OCI-LY1 (cell line): Measurements from ENCODE around the gene FRMD4A.

Experiments used
- H2AFZ ChIP-seq: fragments of 200-600 bp; sonication (generic), shearing (Covaris generic); 2 replicates; pipeline ENCODE4 v1.6.0; 2014; ENCODE audit warnings: antibody characterized with exemption, mild to moderate bottlenecking, low read length
- H3F3A ChIP-seq: fragments of 200-600 bp; sonication (generic), shearing (Covaris generic); 2 replicates; pipeline ENCODE4 v1.6.0; 2014; ENCODE audit warnings: mild to moderate bottlenecking, antibody characterized with exemption, low read length, moderate library complexity; ENCODE audit not compliant: insufficient read depth
- H3K27ac ChIP-seq: fragments of 200-600 bp; sonication (generic); 2 replicates; pipeline ENCODE4 v1.5.1; 2014; ENCODE audit warnings: low read length, mixed run types, mild to moderate bottlenecking, low read depth; ENCODE audit not compliant: poor library complexity, severe bottlenecking
- H3K27me3 ChIP-seq: fragments of 200-600 bp; sonication (generic); 2 replicates; pipeline ENCODE4 v1.6.0; 2014; ENCODE audit warnings: antibody characterized with exemption, mild to moderate bottlenecking, low read length, moderate library complexity; ENCODE audit not compliant: insufficient read depth
- H3K36me3 ChIP-seq: fragments of 200-600 bp; sonication (generic); 2 replicates; pipeline ENCODE4 v1.6.1; 2014; ENCODE audit warnings: mild to moderate bottlenecking, antibody characterized with exemption, low read length, moderate library complexity, mixed read lengths; ENCODE audit not compliant: insufficient read depth
- H3K4me1 ChIP-seq: fragments of 200-600 bp; sonication (generic); 2 replicates; pipeline ENCODE4 v1.5.1; 2014; ENCODE audit warnings: mild to moderate bottlenecking, low read length, moderate library complexity; ENCODE audit not compliant: insufficient read depth, severe bottlenecking
- H3K4me2 ChIP-seq: fragments of 200-600 bp; sonication (generic), shearing (Covaris generic); 2 replicates; pipeline ENCODE4 v1.6.1; 2014; ENCODE audit warnings: low read length
- H3K4me3 ChIP-seq: fragments of 200-600 bp; sonication (generic); 2 replicates; pipeline ENCODE4 v1.5.1; 2014; ENCODE audit warnings: low read length, low read depth, mild to moderate bottlenecking, mixed read lengths; ENCODE audit not compliant: poor library complexity, severe bottlenecking
- H3K79me2 ChIP-seq: fragments of 200-600 bp; shearing (Covaris generic); 2 replicates; pipeline ENCODE4 v1.6.1; 2016; ENCODE audit warnings: mixed run types, low read length, mixed read lengths; ENCODE audit not compliant: insufficient read depth
- H3K9ac ChIP-seq: fragments of 200-600 bp; sonication (generic), shearing (Covaris generic); 2 replicates; pipeline ENCODE4 v1.6.1; 2014; ENCODE audit warnings: mild to moderate bottlenecking, low read length, mixed read lengths
- H3K9me2 ChIP-seq: fragments of 200-600 bp; sonication (generic), shearing (Covaris generic); 2 replicates; pipeline ENCODE4 v1.6.1; 2014; ENCODE audit warnings: low read depth, mild to moderate bottlenecking, low read length, mixed read lengths
- H3K9me3 ChIP-seq: fragments of 200-600 bp; shearing (Covaris generic); 2 replicates; pipeline ENCODE4 v1.6.1; 2014; ENCODE audit warnings: low read length, mixed read lengths
- H4K20me1 ChIP-seq: fragments of 200-600 bp; sonication (generic), shearing (Covaris generic); 2 replicates; pipeline ENCODE4 v1.6.0; 2016; ENCODE audit warnings: mild to moderate bottlenecking, low read length; ENCODE audit not compliant: insufficient read depth
- CTCF ChIP-seq: fragments of 200-600 bp; sonication (generic), shearing (Covaris generic); IDR thresholded peaks from 2 replicates; pipeline ENCODE4 v1.5.1; 2017; ENCODE audit warnings: mild to moderate bottlenecking, antibody characterized with exemption, low read length, moderate library complexity, mixed read lengths
- EZH2 ChIP-seq: fragments of 200-600 bp; sonication (generic), shearing (Covaris generic); IDR thresholded peaks from 2 replicates; pipeline ENCODE4 v1.8.0; 2017; ENCODE audit warnings: borderline replicate concordance, mixed run types, mild to moderate bottlenecking, antibody characterized with exemption, low read length, moderate library complexity, mixed read lengths

Gene FRMD4A

GRCh38 chr10:14102056-14102455 is 228.7 kb downstream of the FRMD4A start:
- H3K4me1 ChIP-seq = no peaks in the 10 kb centered on the region
- H3K4me3 ChIP-seq = no peak overlapping the region
- H3K4me2 ChIP-seq = no peak overlapping the region
- H3F3A ChIP-seq = no peaks in the 10 kb centered on the region
- H3K27ac ChIP-seq = no peak overlapping the region
- H3K9me2 ChIP-seq = no peaks in the 10 kb centered on the region
- H2AFZ ChIP-seq = no peak overlapping the region
- H3K27me3 ChIP-seq = no peaks in the 10 kb centered on the region
- TF ChIP-seq EZH2 (no peak), CTCF (no peak)
- H3K9me3 ChIP-seq = no peaks in the 10 kb centered on the region
- H3K36me3 ChIP-seq = no peaks in the 10 kb centered on the region
- no peaks in the 10 kb centered on the region for H3K79me2 ChIP-seq
- H4K20me1 ChIP-seq = no peaks in the 10 kb centered on the region
- no peak overlapping the region for H3K9ac ChIP-seq

- no peaks in the 10 kb centered on the region for H3K79me2 ChIP-seq
- H3K4me1 ChIP-seq = no peaks in the 10 kb centered on the region
- no peaks in the 10 kb centered on the region for H4K20me1 ChIP-seq
- no peak for TF ChIP-seq EZH2
- TF ChIP-seq CTCF = no peak
- H3K9me3 ChIP-seq = no peaks in the 10 kb centered on the region
- H2AFZ ChIP-seq = no peak overlapping the region
- H3K27ac ChIP-seq = no peak overlapping the region
- no peaks in the 10 kb centered on the region for H3K9me2 ChIP-seq
- H3K9ac ChIP-seq = no peak overlapping the region
- no peaks in the 10 kb centered on the region for H3F3A ChIP-seq
- no peak overlapping the region for H3K4me2 ChIP-seq
- no peak overlapping the region for H3K4me3 ChIP-seq
- no peaks in the 10 kb centered on the region for H3K27me3 ChIP-seq
- H3K36me3 ChIP-seq = no peaks in the 10 kb centered on the region
Measured at GRCh38 chr10:14099885-14100284, 230.8 kb downstream of the FRMD4A start.

- Histone ChIP-seq H3K27ac (no peak overlapping the region), H3K9ac (no peak overlapping the region), H2AFZ (no peak overlapping the region), H3K9me3 (no peaks in the 10 kb centered on the region), H3F3A (no peaks in the 10 kb centered on the region), H3K4me3 (no peak overlapping the region), H3K4me2 (no peak overlapping the region), H3K4me1 (no peaks in the 10 kb centered on the region), H3K27me3 (no peaks in the 10 kb centered on the region), H3K9me2 (no peaks in the 10 kb centered on the region), H3K79me2 (no peaks in the 10 kb centered on the region), H3K36me3 (no peaks in the 10 kb centered on the region), H4K20me1 (no peaks in the 10 kb centered on the region)
- TF ChIP-seq EZH2 = no peak
- no peak for TF ChIP-seq CTCF
Measured at GRCh38 chr10:14093730-14094484, 236.8 kb downstream of the FRMD4A start.
